IMR-90 (cell line): ENCODE data around the gene INPP5D.

ENCODE experiments used
- CEBPB ChIP-seq: IDR thresholded peaks from 2 replicates; pipeline ENCODE4 v1.6.1; 2012; ENCODE audit warnings: low read depth, low read length, improper control_type of control experiment
- MAFK ChIP-seq: IDR thresholded peaks from 2 replicates; pipeline ENCODE4 v1.6.1; 2012; ENCODE audit warnings: low read depth, low read length, improper control_type of control experiment
- MAZ ChIP-seq: IDR thresholded peaks from 2 replicates; pipeline ENCODE4 v1.6.1; 2012; ENCODE audit warnings: low read depth, mild to moderate bottlenecking, low read length, improper control_type of control experiment, moderate library complexity, borderline replicate concordance
- MXI1 ChIP-seq: IDR thresholded peaks from 2 replicates; pipeline ENCODE4 v1.6.1; 2012; ENCODE audit warnings: low read depth, mild to moderate bottlenecking, low read length, moderate library complexity, borderline replicate concordance
- POLR2A ChIP-seq: IDR thresholded peaks from 2 replicates; pipeline ENCODE4 v1.6.1; 2012; ENCODE audit warnings: mild to moderate bottlenecking, low read depth, low read length
- RAD21 ChIP-seq: IDR thresholded peaks from 2 replicates; pipeline ENCODE4 v1.6.1; 2012; ENCODE audit warnings: low read length, improper control_type of control experiment
- RCOR1 ChIP-seq: IDR thresholded peaks from 2 replicates; pipeline ENCODE4 v1.6.1; 2012; ENCODE audit warnings: mild to moderate bottlenecking, low read length, improper control_type of control experiment; ENCODE audit not compliant: insufficient replicate concordance
- RFX5 ChIP-seq: IDR thresholded peaks from 2 replicates; pipeline ENCODE4 v1.8.0; 2012; ENCODE audit warnings: low read depth, mild to moderate bottlenecking, low read length, moderate library complexity
- TF ChIP-seq, protein P1 (sequence below): conservative IDR thresholded peaks from 2 replicates; pipeline ENCODE4 v1.5.1; 2012; ENCODE audit warnings: mild to moderate bottlenecking, low read depth, low read length, improper control_type of control experiment
- TF ChIP-seq, protein P2 (sequence below): fragments of 150-350 bp; IDR thresholded peaks from 2 replicates; pipeline ENCODE4 v1.6.1; 2016; ENCODE audit warnings: low read depth, mild to moderate bottlenecking, low read length, moderate library complexity, borderline replicate concordance
- TF ChIP-seq, protein P3 (sequence below): fragments of 150-350 bp; IDR thresholded peaks from 2 replicates; pipeline ENCODE4 v1.6.1; 2017; ENCODE audit warnings: mild to moderate bottlenecking, antibody characterized with exemption, low read length, low read depth

DNA sequence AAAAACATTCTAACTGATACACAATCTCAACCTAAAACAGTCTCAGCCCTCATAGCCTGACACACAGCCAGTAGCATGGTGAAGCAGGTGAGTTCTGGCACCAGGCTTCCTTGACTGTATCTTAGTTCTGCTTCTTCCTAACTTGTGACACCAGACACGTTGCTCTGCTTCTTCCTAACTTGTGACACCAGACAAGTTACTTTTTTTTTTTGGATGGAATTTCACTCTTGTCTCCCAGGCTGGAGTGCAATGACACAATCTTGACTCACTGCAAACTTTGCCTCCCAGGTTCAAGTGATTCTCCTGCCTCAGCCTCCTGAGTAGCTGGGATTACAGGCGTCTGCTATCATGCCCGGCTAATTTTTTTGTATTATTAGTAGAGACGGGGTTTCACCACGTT is 184.7 kb downstream of the INPP5D start:
- TF ChIP-seq, protein P1, sequence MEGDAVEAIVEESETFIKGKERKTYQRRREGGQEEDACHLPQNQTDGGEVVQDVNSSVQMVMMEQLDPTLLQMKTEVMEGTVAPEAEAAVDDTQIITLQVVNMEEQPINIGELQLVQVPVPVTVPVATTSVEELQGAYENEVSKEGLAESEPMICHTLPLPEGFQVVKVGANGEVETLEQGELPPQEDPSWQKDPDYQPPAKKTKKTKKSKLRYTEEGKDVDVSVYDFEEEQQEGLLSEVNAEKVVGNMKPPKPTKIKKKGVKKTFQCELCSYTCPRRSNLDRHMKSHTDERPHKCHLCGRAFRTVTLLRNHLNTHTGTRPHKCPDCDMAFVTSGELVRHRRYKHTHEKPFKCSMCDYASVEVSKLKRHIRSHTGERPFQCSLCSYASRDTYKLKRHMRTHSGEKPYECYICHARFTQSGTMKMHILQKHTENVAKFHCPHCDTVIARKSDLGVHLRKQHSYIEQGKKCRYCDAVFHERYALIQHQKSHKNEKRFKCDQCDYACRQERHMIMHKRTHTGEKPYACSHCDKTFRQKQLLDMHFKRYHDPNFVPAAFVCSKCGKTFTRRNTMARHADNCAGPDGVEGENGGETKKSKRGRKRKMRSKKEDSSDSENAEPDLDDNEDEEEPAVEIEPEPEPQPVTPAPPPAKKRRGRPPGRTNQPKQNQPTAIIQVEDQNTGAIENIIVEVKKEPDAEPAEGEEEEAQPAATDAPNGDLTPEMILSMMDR, result no peak
- TF ChIP-seq, protein P2, sequence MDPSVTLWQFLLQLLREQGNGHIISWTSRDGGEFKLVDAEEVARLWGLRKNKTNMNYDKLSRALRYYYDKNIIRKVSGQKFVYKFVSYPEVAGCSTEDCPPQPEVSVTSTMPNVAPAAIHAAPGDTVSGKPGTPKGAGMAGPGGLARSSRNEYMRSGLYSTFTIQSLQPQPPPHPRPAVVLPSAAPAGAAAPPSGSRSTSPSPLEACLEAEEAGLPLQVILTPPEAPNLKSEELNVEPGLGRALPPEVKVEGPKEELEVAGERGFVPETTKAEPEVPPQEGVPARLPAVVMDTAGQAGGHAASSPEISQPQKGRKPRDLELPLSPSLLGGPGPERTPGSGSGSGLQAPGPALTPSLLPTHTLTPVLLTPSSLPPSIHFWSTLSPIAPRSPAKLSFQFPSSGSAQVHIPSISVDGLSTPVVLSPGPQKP, result no peak
- TF ChIP-seq RFX5 (no peak), MAFK (no peak), MAZ (no peak), POLR2A (no peak), RAD21 (no peak), RCOR1 (no peak), MXI1 (no peak), CEBPB (no peak)
- TF ChIP-seq, protein P3, sequence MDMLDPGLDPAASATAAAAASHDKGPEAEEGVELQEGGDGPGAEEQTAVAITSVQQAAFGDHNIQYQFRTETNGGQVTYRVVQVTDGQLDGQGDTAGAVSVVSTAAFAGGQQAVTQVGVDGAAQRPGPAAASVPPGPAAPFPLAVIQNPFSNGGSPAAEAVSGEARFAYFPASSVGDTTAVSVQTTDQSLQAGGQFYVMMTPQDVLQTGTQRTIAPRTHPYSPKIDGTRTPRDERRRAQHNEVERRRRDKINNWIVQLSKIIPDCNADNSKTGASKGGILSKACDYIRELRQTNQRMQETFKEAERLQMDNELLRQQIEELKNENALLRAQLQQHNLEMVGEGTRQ, result no peak
